Measurements from ENCODE around the gene ANKFN1. TPM values are rescaled to one million over a fixed set of nuclear protein-coding genes. Genes with fewer than 3 reads are reported as not detected.

ANKFN1 gene
- total RNA-seq, 1 experiment from 2014 or later = not detected

DNA sequence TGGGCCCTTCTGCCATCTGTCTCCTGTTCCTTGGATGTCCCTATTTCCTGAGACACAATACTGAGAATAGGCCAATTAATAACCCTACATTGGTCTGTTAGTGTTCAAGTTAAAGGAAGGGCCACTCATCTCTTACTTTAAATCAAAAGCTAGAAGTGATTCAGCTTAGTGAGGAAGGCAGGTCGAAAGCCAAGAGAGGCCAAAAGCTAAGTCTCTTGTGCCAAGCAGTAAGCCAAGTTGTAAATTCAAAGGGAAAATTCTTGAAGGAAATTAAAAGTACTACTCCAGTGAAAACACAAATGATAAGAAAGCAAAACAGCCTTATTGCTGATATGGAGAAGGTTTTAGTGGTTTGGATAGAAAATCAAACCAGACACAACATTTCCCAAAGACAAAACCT lies 28.8 kb downstream of the ANKFN1 start:
- Histone ChIP-seq H3K27me3 (ENCODE audit: control insufficient read depth, insufficient read depth, low read length) (no peaks in the 10 kb centered on the region), H3K36me3 (ENCODE audit: control insufficient read depth, insufficient read depth, low read length) (no peaks in the 10 kb centered on the region), H3K27ac (ENCODE audit: low read length) (no peak overlapping the region), H3K9me3 (ENCODE audit: control insufficient read depth, insufficient read depth, low read depth, low read length) (no peaks in the 10 kb centered on the region), H3K4me1 (ENCODE audit: control insufficient read depth, insufficient read depth, low read length) (no peaks in the 10 kb centered on the region), H3K4me3 (ENCODE audit: low read depth in 2 of 2, low read length in 2 of 2) (no peak overlapping the region)
- ChIA-PET POLR2A (no interaction called here), CTCF (no interaction called here)
- intact Hi-C loops (cut with micrococcal nuclease; ENCODE audit: unreplicated experiment) (no loop called here), in situ Hi-C loops (cut with HindIII; ENCODE audit: low pct_unique_long_range_greater_than_20kb, low sequenced_read_pairs) (no loop called here)
- DNase-seq (ENCODE audit: low read depth, low spot score) (no peak), ATAC-seq (no peak)
- no TSS peak for BruUV-seq (replicated peaks)
- no peak for TF ChIP-seq POLR2AphosphoS5 (IDR thresholded peaks at IDR 0.05; ENCODE audit: low read depth, low read length)
- TF ChIP-seq, protein P1, sequence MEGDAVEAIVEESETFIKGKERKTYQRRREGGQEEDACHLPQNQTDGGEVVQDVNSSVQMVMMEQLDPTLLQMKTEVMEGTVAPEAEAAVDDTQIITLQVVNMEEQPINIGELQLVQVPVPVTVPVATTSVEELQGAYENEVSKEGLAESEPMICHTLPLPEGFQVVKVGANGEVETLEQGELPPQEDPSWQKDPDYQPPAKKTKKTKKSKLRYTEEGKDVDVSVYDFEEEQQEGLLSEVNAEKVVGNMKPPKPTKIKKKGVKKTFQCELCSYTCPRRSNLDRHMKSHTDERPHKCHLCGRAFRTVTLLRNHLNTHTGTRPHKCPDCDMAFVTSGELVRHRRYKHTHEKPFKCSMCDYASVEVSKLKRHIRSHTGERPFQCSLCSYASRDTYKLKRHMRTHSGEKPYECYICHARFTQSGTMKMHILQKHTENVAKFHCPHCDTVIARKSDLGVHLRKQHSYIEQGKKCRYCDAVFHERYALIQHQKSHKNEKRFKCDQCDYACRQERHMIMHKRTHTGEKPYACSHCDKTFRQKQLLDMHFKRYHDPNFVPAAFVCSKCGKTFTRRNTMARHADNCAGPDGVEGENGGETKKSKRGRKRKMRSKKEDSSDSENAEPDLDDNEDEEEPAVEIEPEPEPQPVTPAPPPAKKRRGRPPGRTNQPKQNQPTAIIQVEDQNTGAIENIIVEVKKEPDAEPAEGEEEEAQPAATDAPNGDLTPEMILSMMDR (IDR thresholded peaks at IDR 0.05) = no peak
- no peak for TF ChIP-seq SIN3A (IDR thresholded peaks at IDR 0.05; ENCODE audit: borderline replicate concordance, insufficient read depth, low read depth, low read length)
- TF ChIP-seq, protein P2, sequence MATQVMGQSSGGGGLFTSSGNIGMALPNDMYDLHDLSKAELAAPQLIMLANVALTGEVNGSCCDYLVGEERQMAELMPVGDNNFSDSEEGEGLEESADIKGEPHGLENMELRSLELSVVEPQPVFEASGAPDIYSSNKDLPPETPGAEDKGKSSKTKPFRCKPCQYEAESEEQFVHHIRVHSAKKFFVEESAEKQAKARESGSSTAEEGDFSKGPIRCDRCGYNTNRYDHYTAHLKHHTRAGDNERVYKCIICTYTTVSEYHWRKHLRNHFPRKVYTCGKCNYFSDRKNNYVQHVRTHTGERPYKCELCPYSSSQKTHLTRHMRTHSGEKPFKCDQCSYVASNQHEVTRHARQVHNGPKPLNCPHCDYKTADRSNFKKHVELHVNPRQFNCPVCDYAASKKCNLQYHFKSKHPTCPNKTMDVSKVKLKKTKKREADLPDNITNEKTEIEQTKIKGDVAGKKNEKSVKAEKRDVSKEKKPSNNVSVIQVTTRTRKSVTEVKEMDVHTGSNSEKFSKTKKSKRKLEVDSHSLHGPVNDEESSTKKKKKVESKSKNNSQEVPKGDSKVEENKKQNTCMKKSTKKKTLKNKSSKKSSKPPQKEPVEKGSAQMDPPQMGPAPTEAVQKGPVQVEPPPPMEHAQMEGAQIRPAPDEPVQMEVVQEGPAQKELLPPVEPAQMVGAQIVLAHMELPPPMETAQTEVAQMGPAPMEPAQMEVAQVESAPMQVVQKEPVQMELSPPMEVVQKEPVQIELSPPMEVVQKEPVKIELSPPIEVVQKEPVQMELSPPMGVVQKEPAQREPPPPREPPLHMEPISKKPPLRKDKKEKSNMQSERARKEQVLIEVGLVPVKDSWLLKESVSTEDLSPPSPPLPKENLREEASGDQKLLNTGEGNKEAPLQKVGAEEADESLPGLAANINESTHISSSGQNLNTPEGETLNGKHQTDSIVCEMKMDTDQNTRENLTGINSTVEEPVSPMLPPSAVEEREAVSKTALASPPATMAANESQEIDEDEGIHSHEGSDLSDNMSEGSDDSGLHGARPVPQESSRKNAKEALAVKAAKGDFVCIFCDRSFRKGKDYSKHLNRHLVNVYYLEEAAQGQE (IDR thresholded peaks at IDR 0.05; ENCODE audit: insufficient read depth in 1 of 2, low read depth in 2 of 2, low read length in 1 of 2) = no peak
- TF ChIP-seq TCF7L2 (IDR thresholded peaks at IDR 0.05; ENCODE audit: low read depth, low read length) = no peak

DNA sequence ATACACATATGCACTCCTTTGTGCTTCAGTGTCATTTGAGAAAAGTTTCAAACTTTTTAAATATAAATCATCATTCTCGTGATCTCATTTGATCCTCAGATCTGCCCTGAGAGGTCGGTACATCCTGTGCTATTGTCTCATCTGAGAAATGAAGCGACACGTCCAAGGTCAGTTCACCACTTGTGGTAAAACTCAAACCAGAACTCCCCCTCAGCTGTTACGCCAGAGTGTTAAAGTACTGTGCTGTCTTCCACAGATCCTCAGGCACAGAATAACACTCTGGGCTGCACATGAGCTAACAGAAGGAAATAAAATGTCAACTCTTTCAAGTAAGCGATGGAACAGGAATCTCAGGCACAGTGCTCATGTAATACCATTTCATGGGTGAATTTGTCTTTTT lies 31.4 kb downstream of the ANKFN1 start:
- CTCF ChIA-PET = no interaction called here
- TF ChIP-seq, protein P2 (IDR thresholded peaks at IDR 0.05; ENCODE audit: insufficient read depth in 1 of 2, low read depth in 2 of 2, low read length in 1 of 2) = no peak
- TF ChIP-seq, protein P1 (IDR thresholded peaks at IDR 0.05) = no peak
- no peak for TF ChIP-seq SIN3A (IDR thresholded peaks at IDR 0.05; ENCODE audit: borderline replicate concordance, insufficient read depth, low read depth, low read length)
- TF ChIP-seq POLR2AphosphoS5 (IDR thresholded peaks at IDR 0.05; ENCODE audit: low read depth, low read length) = no peak
- TF ChIP-seq TCF7L2 (IDR thresholded peaks at IDR 0.05; ENCODE audit: low read depth, low read length) = no peak
- DNase-seq (ENCODE audit: low read depth, low spot score) = no peak
- no peaks in the 10 kb centered on the region for H3K36me3 ChIP-seq (ENCODE audit: control insufficient read depth, insufficient read depth, low read length)
- H3K4me3 ChIP-seq (ENCODE audit: low read depth in 2 of 2, low read length in 2 of 2) = no peak overlapping the region
- in situ Hi-C loops (cut with HindIII; ENCODE audit: low pct_unique_long_range_greater_than_20kb, low sequenced_read_pairs) (no loop called here), intact Hi-C loops (cut with micrococcal nuclease; ENCODE audit: unreplicated experiment) (no loop called here)
- H3K27ac ChIP-seq (ENCODE audit: low read length) = no peak overlapping the region
- ATAC-seq = no peak
- POLR2A ChIA-PET = no interaction called here
- no peaks in the 10 kb centered on the region for H3K27me3 ChIP-seq (ENCODE audit: control insufficient read depth, insufficient read depth, low read length)
- H3K4me1 ChIP-seq (ENCODE audit: control insufficient read depth, insufficient read depth, low read length) = no peaks in the 10 kb centered on the region
- no peaks in the 10 kb centered on the region for H3K9me3 ChIP-seq (ENCODE audit: control insufficient read depth, insufficient read depth, low read depth, low read length)
- BruUV-seq (replicated peaks) = no TSS peak
